ENCODE measurements around the gene B3GAT1. TPM values are rescaled to one million over a fixed set of nuclear protein-coding genes. Genes with fewer than 3 reads are reported as not detected.
"Not testable (repeated sequence)": the region's sequence is repeated elsewhere in the genome, so short reads cannot be mapped to it uniquely, and the experiment has no call there.

B3GAT1 gene, protein sequence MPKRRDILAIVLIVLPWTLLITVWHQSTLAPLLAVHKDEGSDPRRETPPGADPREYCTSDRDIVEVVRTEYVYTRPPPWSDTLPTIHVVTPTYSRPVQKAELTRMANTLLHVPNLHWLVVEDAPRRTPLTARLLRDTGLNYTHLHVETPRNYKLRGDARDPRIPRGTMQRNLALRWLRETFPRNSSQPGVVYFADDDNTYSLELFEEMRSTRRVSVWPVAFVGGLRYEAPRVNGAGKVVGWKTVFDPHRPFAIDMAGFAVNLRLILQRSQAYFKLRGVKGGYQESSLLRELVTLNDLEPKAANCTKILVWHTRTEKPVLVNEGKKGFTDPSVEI
- under 1 TPM; 0.19 to 0.72 (median 0.55) TPM for total RNA-seq

DNA sequence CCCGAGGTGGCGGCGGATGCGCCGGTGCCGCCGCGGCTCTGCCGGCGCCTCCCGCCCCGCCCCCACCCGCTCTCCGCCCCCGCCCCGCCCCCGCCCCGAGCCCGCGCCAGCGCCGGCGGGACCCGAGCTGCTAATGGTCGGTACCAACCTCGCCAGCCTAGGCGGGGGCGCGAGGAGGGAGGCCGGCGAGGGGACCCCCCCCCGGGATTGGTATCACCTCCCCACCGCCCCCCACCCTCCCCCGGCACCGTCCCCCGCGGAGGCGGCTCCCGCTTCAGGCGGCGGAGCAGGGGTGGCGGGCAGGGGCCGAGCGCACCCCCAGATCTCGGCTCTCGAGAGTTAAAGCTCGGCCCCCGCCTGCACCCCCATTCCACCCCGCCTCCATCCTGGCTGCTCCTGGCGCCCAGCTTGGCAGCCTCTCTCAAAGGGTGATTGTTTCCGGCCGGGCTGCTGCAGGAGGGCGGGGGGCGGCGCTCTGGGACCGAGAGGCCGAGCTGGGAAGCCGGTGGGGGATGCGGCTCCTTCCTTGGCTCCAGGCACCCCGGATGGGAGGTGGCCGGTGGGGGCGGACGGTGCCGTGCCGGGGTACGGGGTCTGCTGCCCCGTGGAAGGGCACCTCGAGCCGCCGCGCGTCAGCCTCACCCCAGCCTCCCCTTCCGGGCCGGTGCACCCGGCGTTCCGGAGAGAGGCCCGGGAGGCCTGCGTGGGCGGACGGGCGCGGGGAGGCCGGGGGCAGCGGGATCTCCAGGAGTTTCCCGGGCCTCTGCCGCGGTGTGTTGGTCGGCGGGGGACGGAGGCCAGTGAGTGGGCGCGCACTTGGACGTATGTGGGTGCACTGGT, at the start of gene B3GAT1:
TSS of gene B3GAT1 (minus strand) at position 40 of the 840 bp plus-strand sequence. CDS start 24,583 bp downstream, outside the sequence.
- ATAC-seq (ENCODE audit: low FRiP score), result peak; percentile 41
- no peak for TF ChIP-seq CTCF (IDR thresholded peaks at IDR 0.05)
- DNase-seq (ENCODE audit: low spot score), result no peak

GRCh38 chr11:134461621-134462020, 49.6 kb upstream of the B3GAT1 start:
- no peak for TF ChIP-seq CTCF (IDR thresholded peaks at IDR 0.05)
- DNase-seq (ENCODE audit: low spot score) (no peak), ATAC-seq (ENCODE audit: low FRiP score) (no peak)

DNA sequence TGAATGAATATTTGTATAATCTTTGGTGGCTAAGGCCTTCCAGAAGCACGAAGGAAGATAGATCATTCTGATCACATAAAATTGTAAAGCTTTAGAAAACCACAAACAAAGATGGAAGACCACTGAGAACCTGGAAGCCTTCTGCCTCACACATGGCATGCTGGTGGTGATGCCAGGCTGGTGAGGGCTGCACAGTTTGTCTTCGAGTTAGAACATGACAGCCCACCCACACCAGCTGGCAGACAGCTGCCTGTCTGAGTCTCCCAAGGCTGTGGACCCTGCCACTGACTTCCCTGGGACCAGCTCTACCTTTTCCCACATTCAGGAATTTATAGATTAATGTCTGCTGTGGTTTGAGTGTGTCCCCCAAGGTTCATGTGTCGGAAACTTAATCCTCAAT, 48.8 kb upstream of the B3GAT1 start:
- ATAC-seq (ENCODE audit: low FRiP score) (no peak), DNase-seq (ENCODE audit: low spot score) (no peak)
- TF ChIP-seq CTCF (IDR thresholded peaks at IDR 0.05), result no peak

DNA sequence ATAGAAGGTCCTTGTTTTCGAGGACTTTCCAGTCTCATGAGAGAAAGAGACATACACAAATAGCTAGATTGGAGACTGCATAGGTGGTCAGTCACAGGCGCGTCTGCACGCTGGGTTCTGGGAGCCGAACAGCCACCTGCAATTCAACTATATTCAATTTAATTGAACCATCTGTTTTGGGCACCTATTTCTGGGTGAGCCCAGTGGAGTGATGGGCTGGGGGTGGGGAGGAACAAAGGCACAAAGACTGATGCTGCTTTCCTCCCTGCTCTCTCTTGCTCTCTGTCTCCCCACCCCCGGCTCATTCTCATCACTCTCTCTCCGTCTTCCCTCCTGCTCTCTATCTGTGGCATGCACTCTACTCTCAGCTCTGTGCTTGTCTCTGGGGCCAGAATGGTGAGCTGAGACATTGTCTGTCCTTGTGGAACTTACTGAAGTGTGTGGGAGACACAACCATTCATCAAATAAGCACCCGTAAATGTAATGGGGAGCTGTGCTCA, 48.1 kb upstream of the B3GAT1 start:
- TF ChIP-seq CTCF (IDR thresholded peaks at IDR 0.05), result no peak
- DNase-seq (ENCODE audit: low spot score) (no peak), ATAC-seq (ENCODE audit: low FRiP score) (no peak)

DNA sequence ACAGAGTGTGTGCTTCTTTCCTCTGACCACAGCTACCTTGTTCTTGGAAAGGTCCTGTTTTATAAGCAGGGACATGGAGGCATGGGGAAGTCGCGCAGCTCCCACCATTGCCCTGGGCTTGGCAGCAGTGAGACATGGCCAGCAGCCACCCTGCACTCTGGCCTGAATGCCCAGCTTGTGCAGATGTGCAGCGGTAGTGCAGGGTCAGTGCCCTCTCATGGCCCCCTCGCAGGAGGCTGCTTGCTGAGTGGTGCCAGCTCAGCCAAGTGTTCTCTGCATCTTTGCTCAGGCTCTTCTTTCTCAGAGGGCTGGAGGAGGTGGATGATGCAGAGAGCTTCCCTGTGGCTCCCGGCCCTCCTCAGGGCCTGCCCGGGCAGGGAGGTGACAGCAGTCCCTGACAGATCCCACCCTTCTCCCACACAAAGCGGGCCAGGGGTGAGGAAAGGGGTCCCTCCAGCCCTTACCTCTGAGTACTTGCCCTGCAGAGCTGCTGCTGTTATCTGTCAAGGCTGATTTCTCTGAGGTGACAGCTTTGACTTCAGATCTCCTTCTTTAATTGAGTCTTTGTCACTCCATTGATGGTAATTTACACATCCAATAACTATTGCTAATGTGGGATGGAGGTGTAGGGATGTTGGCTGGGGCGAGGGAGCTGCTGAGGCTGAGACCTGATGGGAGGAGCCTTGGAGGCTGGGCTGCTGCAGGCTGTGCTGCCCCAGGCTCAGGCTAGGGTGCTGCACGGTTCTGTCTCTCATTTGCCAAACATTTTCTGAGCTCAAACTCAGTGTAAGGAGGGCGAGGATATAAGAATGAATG, 47.4 kb upstream of the B3GAT1 start:
- DNase-seq (ENCODE audit: low spot score) (no peak), ATAC-seq (ENCODE audit: low FRiP score) (no peak)
- TF ChIP-seq CTCF (IDR thresholded peaks at IDR 0.05), result no peak

- not testable (repeated sequence) for ATAC-seq (ENCODE audit: low FRiP score)
Observed at GRCh38 chr11:134457411-134458007, 45.5 kb upstream of the B3GAT1 start.

More at GRCh38 chr11:134457411-134458007, 45.5 kb upstream of the B3GAT1 start:
- not testable (repeated sequence) for DNase-seq (ENCODE audit: low spot score)

Data from omental fat pad (tissue), 4 donors.